Endothelial cell of umbilical vein (primary cell): ENCODE measurements around the gene LGR4. TPM values are rescaled to one million over a fixed set of nuclear protein-coding genes. Genes with fewer than 3 reads are reported as not detected.

ENCODE experiments used
- BruUV-seq: library from RNA; stranded (reverse); fragments of 400-500 nt; replicated peaks from 2 replicates; lab custom pipeline; 2021; lab: Mats Ljungman, UMichigan
- CTCF ChIA-PET: fragments of 300-600, 350-600 bp; sonication (Branson Sonifier 250); formaldehyde crosslinking; loops from one replicate; lab custom pipeline; 2021; ENCODE audit warnings: antibody characterized with exemption, inconsistent platforms; lab: Charles Lee
- POLR2A ChIA-PET: fragments of 300-600, 350-600 bp; sonication (Branson Sonifier 250); formaldehyde crosslinking; loops from one replicate; lab custom pipeline; 2021; ENCODE audit warnings: antibody characterized with exemption, inconsistent platforms; lab: Charles Lee
- DNase-seq: peaks from one replicate; pipeline ENCODE4 v3.0.0-alpha.2; 2011; ENCODE audit warnings: low read depth, low spot score
- FAIRE-seq: peaks from 2 replicates; lab custom pipeline; 2011; peaks lifted over from hg19 to GRCh38; lab: Jason Lieb, UNC
- H2AFZ ChIP-seq: 2 replicates; pipeline ENCODE4 v1.6.0; 2012; ENCODE audit warnings: low read depth, low read length, control low read depth, inconsistent platforms
- H3K27ac ChIP-seq: 2 replicates; pipeline ENCODE4 v1.5.1; 2011; ENCODE audit warnings: low read depth, mild to moderate bottlenecking, control low read depth, low read length, moderate library complexity; ENCODE audit not compliant: insufficient read depth
- H3K27me3 ChIP-seq, 2 experiments: 2 replicates each; pipeline versions ENCODE4 v1.6.0 to v1.6.1; 2011; ENCODE audit warnings: low read length in 2 of 2, mixed read lengths in 1 of 2; ENCODE audit not compliant: control insufficient read depth in 2 of 2, insufficient read depth in 2 of 2
- H3K36me3 ChIP-seq, 2 experiments: 2 replicates in 1 of 2; 3 replicates in 1 of 2; pipeline ENCODE4 v1.5.1; 2011; ENCODE audit warnings: low read length in 2 of 2, mild to moderate bottlenecking in 1 of 2, moderate library complexity in 1 of 2; ENCODE audit not compliant: control insufficient read depth in 2 of 2, insufficient read depth in 2 of 2; ENCODE audit errors: extremely low read depth in 1 of 2
- H3K4me1 ChIP-seq: 3 replicates; pipeline ENCODE4 v1.5.1; 2011; ENCODE audit warnings: mild to moderate bottlenecking, low read length; ENCODE audit not compliant: control insufficient read depth, insufficient read depth; ENCODE audit errors: extremely low read depth
- H3K4me2 ChIP-seq: 2 replicates; pipeline ENCODE4 v1.6.1; 2011; ENCODE audit warnings: low read length, control low read depth, mixed read lengths; ENCODE audit not compliant: insufficient read depth
- H3K4me3 ChIP-seq, 3 experiments: fragments of 200-600 bp in 1 of 3; sonication (generic), shearing (Covaris generic) in 1 of 3; replicated peaks in 1 of 3; 2 replicates each; pipeline ENCODE4 v1.5.1; 2011 to 2016; ENCODE audit warnings: control low read depth in 3 of 3, low read length in 3 of 3, mild to moderate bottlenecking in 2 of 3, inconsistent platforms in 1 of 3, low read depth in 1 of 3, moderate library complexity in 1 of 3; ENCODE audit not compliant: insufficient read depth in 1 of 3
- H3K79me2 ChIP-seq: 2 replicates; pipeline ENCODE4 v1.6.0; 2012; ENCODE audit warnings: low read length, inconsistent platforms; ENCODE audit not compliant: control insufficient read depth, insufficient read depth
- H3K9ac ChIP-seq: replicated peaks from 2 replicates; pipeline ENCODE3; 2011; ENCODE audit warnings: low read length, control low read depth; ENCODE audit not compliant: insufficient read depth; ENCODE audit errors: extremely low read depth
- H3K9me1 ChIP-seq: replicated peaks from 3 replicates; pipeline ENCODE4 v1.6.0; 2011; ENCODE audit warnings: mild to moderate bottlenecking, low read length; ENCODE audit not compliant: control insufficient read depth, insufficient read depth; ENCODE audit errors: extremely low read depth
- H3K9me3 ChIP-seq: replicated peaks from 2 replicates; pipeline ENCODE4 v1.5.1; 2012; ENCODE audit warnings: low read length, inconsistent platforms; ENCODE audit not compliant: control insufficient read depth, insufficient read depth
- H4K20me1 ChIP-seq: replicated peaks from 2 replicates; pipeline ENCODE3; 2011; ENCODE audit warnings: mild to moderate bottlenecking, low read length; ENCODE audit not compliant: control insufficient read depth, insufficient read depth; ENCODE audit errors: extremely low read depth
- CTCF ChIP-seq, 2 donors: IDR thresholded peaks; 1 replicate in 1 of 2; 2 replicates in 1 of 2; pipeline ENCODE4 v1.5.1; 2011; ENCODE audit warnings: low read length in 2 of 2, mild to moderate bottlenecking in 2 of 2, moderate library complexity in 2 of 2, control low read depth in 1 of 2, inconsistent platforms in 1 of 2, low read depth in 1 of 2; ENCODE audit not compliant: insufficient read depth in 1 of 2; ENCODE audit errors: extremely low read depth in 1 of 2
- EZH2 ChIP-seq: IDR thresholded peaks from 2 replicates; pipeline ENCODE4 v1.6.1; 2012; ENCODE audit warnings: borderline replicate concordance, low read depth, mild to moderate bottlenecking, moderate library complexity, low read length, inconsistent platforms; ENCODE audit not compliant: severe bottlenecking
- FOS ChIP-seq: IDR thresholded peaks from 2 replicates; pipeline ENCODE4 v1.6.1; 2011; ENCODE audit warnings: mild to moderate bottlenecking, low read length, moderate library complexity, borderline replicate concordance; ENCODE audit not compliant: insufficient read depth
- GATA2 ChIP-seq: IDR thresholded peaks from 2 replicates; pipeline ENCODE4 v1.7.0; 2011; ENCODE audit warnings: low read depth, mild to moderate bottlenecking, moderate library complexity, mixed read lengths, low read length; ENCODE audit not compliant: insufficient read length, insufficient read depth
- JUN ChIP-seq: IDR thresholded peaks from 2 replicates; pipeline ENCODE4 v1.6.1; 2011; ENCODE audit warnings: borderline replicate concordance, low read depth; ENCODE audit not compliant: insufficient read length, insufficient read depth
- MAX ChIP-seq: IDR thresholded peaks from 2 replicates; pipeline ENCODE4 v1.6.1; 2011; ENCODE audit not compliant: insufficient read depth, insufficient read length
- MYC ChIP-seq: IDR thresholded peaks from one replicate; pipeline ENCODE4 v1.6.1; 2011; ENCODE audit warnings: mild to moderate bottlenecking, low read depth, low read length
- POLR2A ChIP-seq: IDR thresholded peaks from 2 replicates; pipeline ENCODE4 v1.6.1; 2012; ENCODE audit warnings: low read depth, mild to moderate bottlenecking, control low read depth, low read length
- POLR2AphosphoS5 ChIP-seq: IDR thresholded peaks from 2 replicates; pipeline ENCODE4 v1.6.1; 2012; ENCODE audit warnings: low read depth, mild to moderate bottlenecking, control low read depth, low read length, moderate library complexity; ENCODE audit not compliant: insufficient read depth
- dilution Hi-C: fragments of 300-500 bp; cut with MboI; formaldehyde crosslinking; loops from one replicate; pipeline ENCODE4 v1.15.0; 2019; ENCODE audit warnings: low sequenced_read_pairs; ENCODE audit not compliant: extremely low pct_ligation_motif_present
- intact Hi-C: fragments of 100-400 bp; cut with micrococcal nuclease; formaldehyde crosslinking; loops from one replicate; pipeline ENCODE4 v1.10.0; 2022
- polyA plus RNA-seq, 4 experiments: library from polyadenylated mRNA; depleted of rRNA in 3 of 4; stranded (reverse) in 3 of 4; unstranded in 1 of 4; fragments of >200 nt; gene quantifications; 2 replicates each; pipeline versions ENCODE4 v1.2.1 to v1.2.3, GENCODE V29; 2011 to 2012; ENCODE audit warnings: missing spikeins in 1 of 4
- total RNA-seq: library from RNA; stranded (reverse); gene quantifications from 2 replicates; pipeline ENCODE4 v1.2.3, GENCODE V29; 2021

Gene LGR4
- total and polyA plus RNA-seq, 2 donors (not counting 3 experiments of a cell fraction or from before 2014, with no cell fraction given) = 1.3 to 3.1 TPM

GRCh38 chr11:27405134-27405533 is 67.5 kb downstream of the LGR4 start:
- no peaks in the 10 kb centered on the region for H3K36me3 ChIP-seq
- no peak overlapping the region for H2AFZ ChIP-seq
- no peaks in the 10 kb centered on the region for H3K27me3 ChIP-seq
- DNase-seq = no peak
- H3K9me1 ChIP-seq = no peaks in the 10 kb centered on the region
- H4K20me1 ChIP-seq = no peaks in the 10 kb centered on the region
- H3K79me2 ChIP-seq = no peaks in the 10 kb centered on the region
- H3K27ac ChIP-seq = no peak overlapping the region
- no peak overlapping the region for H3K9ac ChIP-seq
- ChIA-PET POLR2A (no interaction called here), CTCF (interaction anchor here (0.7 to 1.1 kb wide), 2 partner anchors 24 to 81 kb away, joined by 3 read pairs; no protein-coding TSS in a partner anchor)
- no TSS peak for BruUV-seq
- no peak overlapping the region for H3K4me3 ChIP-seq
- dilution Hi-C loops = no loop called here
- H3K4me2 ChIP-seq = no peak overlapping the region
- H3K9me3 ChIP-seq = no peaks in the 10 kb centered on the region
- TF ChIP-seq CTCF (IDR thresholded peaks at IDR 0.05; ENCODE audit: extremely low read depth in 1 of 2, insufficient read depth in 1 of 2, low read depth in 1 of 2, low read length in 2 of 2) (no peak), POLR2AphosphoS5 (no peak), MAX (no peak)
- no peaks in the 10 kb centered on the region for H3K4me1 ChIP-seq
- intact Hi-C loops = no loop called here
- FAIRE-seq = no peak

GRCh38 chr11:27404427-27404826 is 68.2 kb downstream of the LGR4 start:
- Histone ChIP-seq H2AFZ (no peak overlapping the region), H3K9ac (no peak overlapping the region), H3K36me3 (no peaks in the 10 kb centered on the region), H3K9me3 (no peaks in the 10 kb centered on the region), H3K4me2 (no peak overlapping the region), H4K20me1 (no peaks in the 10 kb centered on the region), H3K4me3 (no peak overlapping the region), H3K79me2 (no peaks in the 10 kb centered on the region), H3K4me1 (no peaks in the 10 kb centered on the region), H3K27me3 (no peaks in the 10 kb centered on the region), H3K9me1 (no peaks in the 10 kb centered on the region), H3K27ac (no peak overlapping the region)
- dilution Hi-C loops (no loop called here), intact Hi-C loops (no loop called here)
- FAIRE-seq (no peak), DNase-seq (no peak)
- POLR2A ChIA-PET = no interaction called here
- TF ChIP-seq FOS (no peak), GATA2 (no peak), EZH2 (no peak), MAX (no peak), POLR2AphosphoS5 (no peak), JUN (no peak), CTCF (IDR thresholded peaks at IDR 0.05; ENCODE audit: extremely low read depth in 1 of 2, insufficient read depth in 1 of 2, low read depth in 1 of 2, low read length in 2 of 2) (no peak), MYC (no peak), POLR2A (no peak)
- CTCF ChIA-PET = interaction anchor here (0.7 kb wide), 1 partner anchor 23 kb away, joined by 3 read pairs; no protein-coding TSS in a partner anchor
- no TSS peak for BruUV-seq
